Stimulated activated effector memory CD8-positive, alpha-beta T cell treated with anti-CD3 and anti-CD28 coated beads, Interleukin-12 subunit alpha, Interleukin-12 subunit beta, amount 100 ng/mL, for 72 hours (primary cell): ENCODE results near the gene HBA2.

Experiments used
- ATAC-seq: fragments of 150-1000 bp; cut with Tn5 transposase; 2 replicates; pipeline ENCODE4 v1.10.0; 2021
- DNase-seq, 2 donors: peaks; one replicate each; pipeline ENCODE4 v3.0.0; 2021 to 2022; ENCODE audit warnings: low spot score in 2 of 2
- H3K27ac Mint-ChIP-seq: one replicate; pipeline ENCODE4 v1.8.0; 2022; ENCODE audit warnings: mild to moderate bottlenecking, mixed read lengths
- H3K36me3 Mint-ChIP-seq: one replicate; pipeline ENCODE4 v1.8.0; 2022; ENCODE audit warnings: mild to moderate bottlenecking, mixed read lengths
- H3K4me1 Mint-ChIP-seq: one replicate; pipeline ENCODE4 v1.8.0; 2022; ENCODE audit warnings: mixed read lengths
- H3K4me3 Mint-ChIP-seq: one replicate; pipeline ENCODE4 v1.8.0; 2022; ENCODE audit warnings: mild to moderate bottlenecking, mixed read lengths
- H3K9me3 Mint-ChIP-seq: one replicate; pipeline ENCODE4 v1.8.0; 2022; ENCODE audit warnings: mixed read lengths

The HBA2 gene

DNA sequence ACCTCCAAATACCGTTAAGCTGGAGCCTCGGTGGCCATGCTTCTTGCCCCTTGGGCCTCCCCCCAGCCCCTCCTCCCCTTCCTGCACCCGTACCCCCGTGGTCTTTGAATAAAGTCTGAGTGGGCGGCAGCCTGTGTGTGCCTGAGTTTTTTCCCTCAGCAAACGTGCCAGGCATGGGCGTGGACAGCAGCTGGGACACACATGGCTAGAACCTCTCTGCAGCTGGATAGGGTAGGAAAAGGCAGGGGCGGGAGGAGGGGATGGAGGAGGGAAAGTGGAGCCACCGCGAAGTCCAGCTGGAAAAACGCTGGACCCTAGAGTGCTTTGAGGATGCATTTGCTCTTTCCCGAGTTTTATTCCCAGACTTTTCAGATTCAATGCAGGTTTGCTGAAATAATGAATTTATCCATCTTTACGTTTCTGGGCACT lies 4.7 kb downstream of the HBA2 start:
- Mint-ChIP-seq H3K9me3 (no peaks in the 10 kb centered on the region), H3K36me3 (no peaks in the 10 kb centered on the region), H3K4me1 (peaks cover 5% of the 10 kb centered on the region), H3K27ac (no peak overlapping the region), H3K4me3 (peak overlapping the region; percentile 21)
- no peak for ATAC-seq
- no peak for DNase-seq

DNA sequence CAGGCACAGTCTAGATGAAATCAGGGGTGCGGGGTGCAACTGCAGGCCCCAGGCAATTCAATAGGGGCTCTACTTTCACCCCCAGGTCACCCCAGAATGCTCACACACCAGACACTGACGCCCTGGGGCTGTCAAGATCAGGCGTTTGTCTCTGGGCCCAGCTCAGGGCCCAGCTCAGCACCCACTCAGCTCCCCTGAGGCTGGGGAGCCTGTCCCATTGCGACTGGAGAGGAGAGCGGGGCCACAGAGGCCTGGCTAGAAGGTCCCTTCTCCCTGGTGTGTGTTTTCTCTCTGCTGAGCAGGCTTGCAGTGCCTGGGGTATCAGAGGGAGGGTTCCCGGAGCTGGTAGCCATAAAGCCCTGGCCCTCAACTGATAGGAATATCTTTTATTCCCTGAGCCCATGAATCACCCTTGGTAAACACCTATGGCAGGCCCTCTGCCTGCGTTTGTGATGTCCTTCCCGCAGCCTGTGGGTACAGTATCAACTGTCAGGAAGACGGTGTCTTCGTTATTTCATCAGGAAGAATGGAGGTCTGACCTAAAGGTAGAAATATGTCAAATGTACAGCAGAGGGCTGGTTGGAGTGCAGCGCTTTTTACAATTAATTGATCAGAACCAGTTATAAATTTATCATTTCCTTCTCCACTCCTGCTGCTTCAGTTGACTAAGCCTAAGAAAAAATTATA lies 5.4 kb downstream of the HBA2 start:
- peak overlapping the region; percentile 21 for H3K4me3 Mint-ChIP-seq
- ATAC-seq = no peak
- DNase-seq = no peak
- no peaks in the 10 kb centered on the region for H3K36me3 Mint-ChIP-seq
- H3K9me3 Mint-ChIP-seq = no peaks in the 10 kb centered on the region
- H3K4me1 Mint-ChIP-seq = peaks cover 5% of the 10 kb centered on the region
- H3K27ac Mint-ChIP-seq = no peak overlapping the region

DNA sequence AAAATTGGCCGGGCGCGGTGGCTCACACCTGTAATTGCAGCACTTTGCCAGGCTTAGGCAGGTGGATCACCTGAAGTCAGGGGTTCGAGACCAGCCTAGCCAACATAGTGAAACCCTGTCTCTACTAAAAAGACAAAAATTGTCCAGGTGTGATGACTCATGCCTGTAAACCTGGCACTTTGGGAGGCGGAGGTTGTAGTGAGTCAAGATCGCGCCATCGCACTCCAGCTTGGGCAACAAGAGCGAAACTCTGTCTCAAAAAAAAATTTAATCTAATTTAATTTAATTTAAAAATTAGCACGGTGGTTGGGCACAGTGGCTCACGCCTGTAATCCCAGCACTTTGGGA lies 6.0 kb downstream of the HBA2 start:
- Mint-ChIP-seq H3K36me3 (no peaks in the 10 kb centered on the region), H3K4me3 (no peak overlapping the region), H3K9me3 (no peaks in the 10 kb centered on the region), H3K4me1 (peaks cover 5% of the 10 kb centered on the region), H3K27ac (no peak overlapping the region)
- DNase-seq (no peak), ATAC-seq (no peak)

DNA sequence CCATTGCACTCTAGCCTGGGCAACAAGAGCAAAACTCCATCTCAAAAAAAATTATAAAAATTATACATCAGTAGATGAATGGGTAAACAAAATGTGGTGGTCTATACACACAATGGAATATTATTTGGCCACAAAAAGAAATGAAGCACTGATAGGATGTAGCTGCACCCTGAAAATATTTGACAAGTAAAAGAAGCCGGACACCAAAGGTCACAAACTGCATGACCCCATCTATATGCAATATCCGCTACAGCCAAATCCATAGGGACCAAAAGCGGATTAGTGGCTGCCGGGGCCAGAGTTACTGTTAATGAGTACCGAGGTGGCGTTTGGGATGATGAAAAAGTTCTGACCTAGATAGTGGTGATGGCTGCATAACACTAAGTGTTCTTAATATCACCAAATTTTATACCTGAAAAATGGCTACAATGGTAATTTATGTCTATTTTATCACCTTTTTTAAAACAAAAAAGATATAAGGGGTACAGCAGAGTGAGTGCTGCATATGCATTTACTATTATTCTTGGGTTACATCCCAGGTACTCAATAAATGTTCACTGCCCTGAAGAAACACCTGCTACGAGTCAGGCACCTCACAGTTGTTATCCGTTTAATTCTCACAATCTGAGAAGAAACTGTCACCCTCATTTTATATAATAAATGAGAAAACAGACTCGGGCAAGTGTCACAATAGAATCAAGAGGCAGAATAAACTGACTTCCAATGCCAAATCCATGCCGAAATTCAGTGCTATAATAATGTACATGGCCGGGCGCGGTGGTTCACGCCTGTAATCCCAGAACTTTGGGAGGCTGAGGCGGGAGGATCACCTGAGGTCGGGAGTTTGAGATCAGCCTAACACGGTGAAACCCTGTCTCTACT lies 6.8 kb downstream of the HBA2 start:
- Mint-ChIP-seq H3K4me3 (peak overlapping the region; percentile 45), H3K36me3 (peaks cover 4% of the 10 kb centered on the region), H3K4me1 (peaks cover 4% of the 10 kb centered on the region), H3K9me3 (no peaks in the 10 kb centered on the region), H3K27ac (no peak overlapping the region)
- no peak for DNase-seq
- ATAC-seq = no peak

DNA sequence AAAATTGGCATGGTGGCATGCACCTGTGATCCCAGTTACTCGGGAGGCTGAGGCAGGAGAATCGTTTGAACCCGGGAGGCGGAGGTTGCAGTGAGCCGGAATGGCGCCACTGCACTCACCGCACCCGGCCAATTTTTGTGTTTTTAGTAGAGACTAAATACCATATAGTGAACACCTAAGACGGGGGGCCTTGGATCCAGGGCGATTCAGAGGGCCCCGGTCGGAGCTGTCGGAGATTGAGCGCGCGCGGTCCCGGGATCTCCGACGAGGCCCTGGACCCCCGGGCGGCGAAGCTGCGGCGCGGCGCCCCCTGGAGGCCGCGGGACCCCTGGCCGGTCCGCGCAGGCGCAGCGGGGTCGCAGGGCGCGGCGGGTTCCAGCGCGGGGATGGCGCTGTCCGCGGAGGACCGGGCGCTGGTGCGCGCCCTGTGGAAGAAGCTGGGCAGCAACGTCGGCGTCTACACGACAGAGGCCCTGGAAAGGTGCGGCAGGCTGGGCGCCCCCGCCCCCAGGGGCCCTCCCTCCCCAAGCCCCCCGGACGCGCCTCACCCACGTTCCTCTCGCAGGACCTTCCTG lies 7.5 kb downstream of the HBA2 start, which contains the start of gene HBQ1:
Gene HBQ1 (plus strand): TSS at position 359 of the 575 bp plus-strand sequence. CDS start 28 bp downstream, at position 387.
- ATAC-seq = peak; percentile 14
- Mint-ChIP-seq H3K36me3 (peaks cover 12% of the 10 kb centered on the region), H3K27ac (no peak within 1 kb of the TSS), H3K4me3 (peak within 1 kb of the TSS; percentile 45), H3K4me1 (no peaks in the 10 kb centered on the region), H3K9me3 (no peaks in the 10 kb centered on the region)
- peak in 1 of 2 donors; percentile 35 for DNase-seq

DNA sequence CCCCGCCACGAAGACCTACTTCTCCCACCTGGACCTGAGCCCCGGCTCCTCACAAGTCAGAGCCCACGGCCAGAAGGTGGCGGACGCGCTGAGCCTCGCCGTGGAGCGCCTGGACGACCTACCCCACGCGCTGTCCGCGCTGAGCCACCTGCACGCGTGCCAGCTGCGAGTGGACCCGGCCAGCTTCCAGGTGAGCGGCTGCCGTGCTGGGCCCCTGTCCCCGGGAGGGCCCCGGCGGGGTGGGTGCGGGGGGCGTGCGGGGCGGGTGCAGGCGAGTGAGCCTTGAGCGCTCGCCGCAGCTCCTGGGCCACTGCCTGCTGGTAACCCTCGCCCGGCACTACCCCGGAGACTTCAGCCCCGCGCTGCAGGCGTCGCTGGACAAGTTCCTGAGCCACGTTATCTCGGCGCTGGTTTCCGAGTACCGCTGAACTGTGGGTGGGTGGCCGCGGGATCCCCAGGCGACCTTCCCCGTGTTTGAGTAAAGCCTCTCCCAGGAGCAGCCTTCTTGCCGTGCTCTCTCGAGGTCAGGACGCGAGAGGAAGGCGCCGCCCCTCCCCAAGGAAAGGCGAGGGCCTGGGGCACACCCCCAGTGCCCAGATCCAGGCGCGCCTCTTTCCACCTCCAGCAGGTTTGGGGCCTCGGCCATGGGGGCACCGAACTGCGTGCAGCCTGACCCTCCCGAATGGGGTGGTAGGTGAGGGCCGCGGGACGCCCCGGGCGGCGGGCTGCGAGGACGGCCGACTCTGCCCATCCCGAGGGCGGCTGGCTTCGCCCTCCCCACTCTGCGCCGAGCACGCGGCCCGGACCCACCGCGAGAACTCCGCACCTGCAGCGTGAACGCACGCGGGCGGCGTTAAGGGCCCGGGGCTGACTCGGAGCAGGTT lies 8.2 kb downstream of the HBA2 start:
- H3K27ac Mint-ChIP-seq = no peak overlapping the region
- no peaks in the 10 kb centered on the region for H3K4me1 Mint-ChIP-seq
- H3K4me3 Mint-ChIP-seq = peak overlapping the region; percentile 18
- H3K36me3 Mint-ChIP-seq = peaks cover 19% of the 10 kb centered on the region
- no peaks in the 10 kb centered on the region for H3K9me3 Mint-ChIP-seq
- DNase-seq = no peak
- peak; percentile 88 for ATAC-seq

DNA sequence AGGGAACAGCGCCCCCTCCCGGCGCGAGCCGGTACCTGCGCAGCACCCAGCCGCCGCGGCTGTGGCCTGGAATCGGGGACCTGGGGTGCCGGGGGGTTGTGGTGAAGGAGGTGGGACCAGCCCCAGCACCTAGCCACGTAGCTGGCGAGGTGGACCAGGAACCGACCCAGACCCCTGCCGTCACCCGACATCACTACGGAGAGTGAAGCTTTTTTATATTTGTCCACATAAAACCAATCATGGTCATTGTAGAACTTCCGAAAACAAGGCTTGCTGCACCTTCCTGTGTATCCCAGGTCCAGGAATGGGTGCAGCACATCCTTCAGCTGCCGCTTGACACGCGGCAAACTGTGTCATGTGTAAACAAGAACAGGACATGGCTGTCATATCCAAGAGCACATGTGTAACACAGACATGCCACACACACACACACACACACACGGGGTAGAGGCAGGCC lies 8.9 kb downstream of the HBA2 start:
- peaks cover 21% of the 10 kb centered on the region for H3K36me3 Mint-ChIP-seq
- H3K4me3 Mint-ChIP-seq = no peak overlapping the region
- no peaks in the 10 kb centered on the region for H3K4me1 Mint-ChIP-seq
- no peaks in the 10 kb centered on the region for H3K9me3 Mint-ChIP-seq
- ATAC-seq (no peak), DNase-seq (peak; percentile 88 to 93)
- H3K27ac Mint-ChIP-seq = no peak overlapping the region

DNA sequence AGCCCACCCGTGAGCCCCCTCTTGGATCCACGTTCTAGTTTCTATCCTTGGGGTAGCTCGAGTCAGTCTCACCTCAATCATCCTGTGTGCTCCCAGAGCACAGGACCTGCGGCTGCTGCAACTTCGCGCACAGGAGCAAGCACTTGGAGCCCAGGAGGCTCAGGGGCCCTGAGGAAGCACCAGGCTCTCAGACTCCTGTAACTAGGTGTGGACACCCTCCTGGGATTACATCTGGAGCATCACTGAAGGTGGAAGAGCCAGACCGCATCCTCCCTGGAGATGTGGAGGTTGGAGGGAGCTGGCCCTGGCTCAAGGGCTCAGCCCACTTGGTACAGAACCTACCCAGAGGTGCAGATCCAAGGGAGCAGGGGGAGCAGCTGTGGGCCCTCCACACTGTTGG lies 10.3 kb downstream of the HBA2 start:
- no peaks in the 10 kb centered on the region for H3K9me3 Mint-ChIP-seq
- H3K4me3 Mint-ChIP-seq = no peak overlapping the region
- H3K27ac Mint-ChIP-seq = peak overlapping the region; percentile 45
- H3K4me1 Mint-ChIP-seq = no peaks in the 10 kb centered on the region
- H3K36me3 Mint-ChIP-seq = peaks cover 31% of the 10 kb centered on the region
- DNase-seq (no peak), ATAC-seq (no peak)

DNA sequence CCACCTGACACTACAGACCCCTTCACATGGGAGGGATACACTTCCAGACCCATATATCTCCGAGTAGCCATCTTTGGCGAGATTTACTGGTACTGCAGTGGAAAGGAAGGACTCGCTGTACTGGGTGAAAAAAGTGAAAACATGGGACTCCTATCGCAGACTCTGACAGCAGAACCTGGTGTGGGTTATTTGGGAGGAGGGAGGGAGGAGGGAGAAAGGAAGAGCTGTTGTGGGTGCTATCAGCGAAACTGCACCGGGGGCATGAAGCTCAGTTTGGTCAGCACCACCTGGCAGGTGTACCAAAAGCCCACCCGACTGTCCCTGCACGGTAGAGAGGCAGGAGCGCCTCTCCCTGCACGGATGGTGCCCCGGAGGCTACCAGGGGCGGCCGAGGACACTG lies 12.5 kb downstream of the HBA2 start:
- Mint-ChIP-seq H3K27ac (no peak overlapping the region), H3K36me3 (peaks cover 53% of the 10 kb centered on the region), H3K4me1 (no peaks in the 10 kb centered on the region), H3K9me3 (no peaks in the 10 kb centered on the region), H3K4me3 (no peak overlapping the region)
- ATAC-seq (no peak), DNase-seq (no peak)

DNA sequence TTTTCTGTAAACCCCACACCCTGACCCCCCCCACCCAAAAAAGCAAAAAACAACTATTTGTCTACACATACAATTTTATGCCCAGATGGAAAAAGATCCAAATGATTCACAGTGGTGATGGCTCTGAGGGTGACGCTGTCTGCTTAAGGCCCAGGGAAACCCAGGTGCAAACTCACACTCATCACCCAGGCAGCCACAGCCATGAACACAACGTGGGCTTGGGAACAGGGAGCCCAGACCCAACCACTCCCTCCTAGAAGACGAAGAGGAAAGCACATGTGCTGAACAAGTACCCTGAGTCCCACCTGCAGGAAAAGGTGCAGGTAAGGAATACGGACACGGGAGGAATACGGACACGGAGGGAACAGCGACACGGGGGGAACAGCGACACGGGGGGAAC lies 13.0 kb downstream of the HBA2 start:
- Mint-ChIP-seq H3K9me3 (no peaks in the 10 kb centered on the region), H3K27ac (no peak overlapping the region), H3K36me3 (peaks cover 58% of the 10 kb centered on the region), H3K4me1 (no peaks in the 10 kb centered on the region), H3K4me3 (no peak overlapping the region)
- DNase-seq (no peak), ATAC-seq (no peak)

DNA sequence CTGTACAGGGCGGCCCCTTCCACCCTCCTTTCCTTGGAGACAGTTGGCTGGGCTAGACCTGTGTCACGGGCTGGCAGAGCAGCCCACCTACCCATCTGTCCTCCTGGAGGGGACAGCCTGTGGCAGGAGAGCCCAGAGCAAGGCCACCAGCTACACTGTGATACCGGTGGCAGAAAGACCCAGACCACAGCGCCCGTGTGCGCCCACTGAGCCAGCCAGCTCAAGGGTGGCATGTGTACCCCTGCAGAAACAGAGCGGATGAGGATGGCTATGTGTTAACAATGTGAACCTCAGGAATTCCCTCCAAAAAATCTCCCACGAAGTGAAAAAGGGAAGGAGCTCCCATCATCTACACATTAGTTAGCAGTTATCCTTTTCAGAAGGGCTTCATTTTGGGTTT lies 14.7 kb downstream of the HBA2 start:
- Mint-ChIP-seq H3K9me3 (no peaks in the 10 kb centered on the region), H3K36me3 (peaks cover 74% of the 10 kb centered on the region), H3K27ac (no peak overlapping the region), H3K4me1 (no peaks in the 10 kb centered on the region), H3K4me3 (no peak overlapping the region)
- ATAC-seq (no peak), DNase-seq (no peak)

DNA sequence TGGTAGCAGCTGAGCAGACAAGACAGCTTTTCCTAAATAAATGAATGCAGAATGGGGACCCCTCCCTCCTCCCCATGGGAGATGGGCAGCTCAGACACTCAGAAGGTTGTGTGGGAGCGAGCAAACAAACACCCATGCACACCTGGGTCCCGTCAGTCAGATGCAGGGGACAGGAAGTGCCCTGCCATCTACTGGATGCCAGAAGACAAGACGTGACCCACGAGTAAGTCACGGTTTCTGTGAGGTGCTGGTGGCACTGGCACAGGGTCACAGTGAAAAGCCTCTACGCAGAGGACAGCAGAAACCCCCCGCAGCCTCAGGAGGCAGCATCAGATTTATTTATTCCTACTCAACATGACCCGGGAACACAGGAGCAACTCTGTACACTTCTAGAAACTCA lies 16.0 kb downstream of the HBA2 start:
- Mint-ChIP-seq H3K9me3 (no peaks in the 10 kb centered on the region), H3K27ac (peak overlapping the region; percentile 75), H3K4me1 (no peaks in the 10 kb centered on the region), H3K4me3 (no peak overlapping the region), H3K36me3 (peaks cover 87% of the 10 kb centered on the region)
- ATAC-seq (no peak), DNase-seq (no peak)

DNA sequence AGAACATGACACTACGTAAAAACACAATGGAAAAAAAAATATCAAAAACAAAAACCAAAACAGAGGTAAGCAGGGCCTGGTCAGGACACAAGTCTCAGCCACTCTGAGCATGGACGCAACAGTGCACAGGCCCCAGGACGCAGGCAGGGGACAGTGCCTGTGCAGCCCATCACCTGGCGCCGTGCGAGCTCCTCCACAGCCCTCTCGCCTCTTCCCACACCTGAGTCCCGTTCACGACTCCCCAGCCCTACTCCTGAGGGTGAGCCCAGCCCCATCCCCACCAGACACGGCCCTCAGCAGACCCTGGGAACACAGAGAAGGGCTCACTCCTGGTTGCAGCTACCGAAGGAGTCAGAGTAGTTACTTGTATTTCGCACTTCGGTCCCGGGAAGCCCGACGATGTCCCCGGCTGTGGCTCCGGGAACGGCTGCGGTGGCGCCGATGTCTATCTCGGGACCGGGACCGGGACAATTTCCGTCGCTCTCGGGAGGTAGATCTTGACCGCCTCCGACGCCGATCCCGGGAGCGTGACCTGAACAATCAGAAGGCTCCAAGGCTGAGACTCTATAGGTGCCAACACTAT lies 17.0 kb downstream of the HBA2 start:
- ATAC-seq = no peak
- Mint-ChIP-seq H3K4me1 (no peaks in the 10 kb centered on the region), H3K36me3 (peaks cover 91% of the 10 kb centered on the region), H3K9me3 (no peaks in the 10 kb centered on the region), H3K4me3 (no peak overlapping the region), H3K27ac (peak overlapping the region; percentile 75)
- no peak for DNase-seq

DNA sequence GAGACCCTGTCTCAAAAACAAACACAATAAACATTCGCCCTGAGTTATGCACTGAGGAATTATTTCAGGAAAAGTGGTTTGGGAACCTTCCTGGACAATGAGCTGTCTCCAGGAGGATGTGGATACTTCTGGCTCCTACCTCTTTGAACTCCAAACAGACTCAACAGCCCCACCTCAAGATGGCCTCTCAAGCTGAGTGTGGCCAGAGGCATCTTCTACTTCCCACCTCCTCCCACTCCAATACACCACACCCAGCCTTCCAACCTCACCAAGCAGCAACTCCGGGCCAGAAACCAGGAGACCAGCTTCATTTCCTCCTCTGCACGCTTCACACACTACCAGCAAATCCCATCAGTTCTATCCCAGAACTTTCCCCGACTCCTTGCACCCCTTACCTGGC lies 19.2 kb downstream of the HBA2 start:
- DNase-seq (no peak), ATAC-seq (no peak)
- Mint-ChIP-seq H3K27ac (peak overlapping the region; percentile 72), H3K4me1 (no peaks in the 10 kb centered on the region), H3K4me3 (no peak overlapping the region), H3K36me3 (peaks cover 98% of the 10 kb centered on the region), H3K9me3 (no peaks in the 10 kb centered on the region)

DNA sequence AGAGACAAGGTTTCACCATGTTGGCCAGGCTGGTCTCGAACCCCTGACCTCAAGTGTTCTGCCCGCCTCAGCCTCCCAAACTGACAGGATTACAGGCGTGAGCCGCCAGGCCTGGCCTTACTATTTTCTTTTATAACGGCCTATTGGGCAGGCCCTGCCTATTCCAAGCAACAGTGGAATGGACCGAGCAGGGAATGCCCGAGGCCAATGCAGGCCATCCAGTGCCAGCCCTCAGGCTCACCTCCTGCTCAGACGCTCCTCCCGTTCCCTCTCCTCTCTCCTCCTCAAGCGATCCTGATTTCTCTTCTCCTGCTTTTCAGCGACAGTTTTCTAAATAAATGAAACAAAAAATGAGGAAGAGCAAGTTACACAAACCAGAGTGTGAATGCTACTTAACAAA lies 20.0 kb downstream of the HBA2 start:
- Mint-ChIP-seq H3K4me3 (no peak overlapping the region), H3K4me1 (no peaks in the 10 kb centered on the region), H3K27ac (no peak overlapping the region), H3K36me3 (peaks cover 100% of the 10 kb centered on the region), H3K9me3 (no peaks in the 10 kb centered on the region)
- DNase-seq (no peak), ATAC-seq (no peak)
